CD4-positive, alpha-beta T cell (primary cell): ENCODE measurements around the gene FRMD8. TPM values are rescaled to one million over a fixed set of nuclear protein-coding genes. Genes with fewer than 3 reads are reported as not detected.
A peak's percentile ranks its signal among the peaks of the same experiment; 100 is the strongest.

Experiments
- ATAC-seq: fragments of 200-7000 bp; cut with Tn5 transposase; one replicate; pipeline ENCODE4 v1.10.0; 2022; ENCODE audit warnings: mild to moderate bottlenecking; ENCODE audit not compliant: poor library complexity
- CTCF ChIA-PET: fragments of 350-600 bp; sonication (Branson Sonifier 250); formaldehyde crosslinking; loops from one replicate; lab custom pipeline; 2021; ENCODE audit warnings: antibody characterized with exemption, inconsistent platforms; lab: Charles Lee
- POLR2A ChIA-PET: fragments of 350-600 bp; sonication (Branson Sonifier 250); formaldehyde crosslinking; loops from one replicate; lab custom pipeline; 2021; ENCODE audit warnings: antibody characterized with exemption, inconsistent platforms; lab: Charles Lee
- DNase-seq, 14 experiments: peaks; one replicate each; pipeline ENCODE4 v3.0.0-alpha.2; 2013 to 2020; ENCODE audit warnings: mixed read lengths in 2 of 14
- H3K27ac ChIP-seq, 2 donors: one replicate each; pipeline versions ENCODE4 v1.5.1 to v1.7.0; 2013; ENCODE audit warnings: low read length in 2 of 2, low read depth in 1 of 2, mild to moderate bottlenecking in 1 of 2
- H3K27me3 ChIP-seq, 2 experiments: 1 replicate in 1 of 2; 2 replicates in 1 of 2; pipeline versions ENCODE4 v1.6.1 to v1.7.0; 2013; ENCODE audit warnings: low read length in 2 of 2, control low read depth in 1 of 2, mild to moderate bottlenecking in 1 of 2, moderate library complexity in 1 of 2; ENCODE audit not compliant: insufficient read depth in 2 of 2, control insufficient read depth in 1 of 2
- H3K36me3 ChIP-seq: one replicate; pipeline ENCODE4 v1.6.1; 2013; ENCODE audit warnings: low read length, control low read depth; ENCODE audit not compliant: insufficient read depth
- H3K4me1 ChIP-seq: one replicate; pipeline ENCODE4 v1.6.1; 2013; ENCODE audit warnings: low read length, control low read depth; ENCODE audit not compliant: insufficient read depth
- H3K4me3 ChIP-seq: one replicate; pipeline ENCODE4 v1.5.1; 2013; ENCODE audit warnings: mild to moderate bottlenecking, low read length, moderate library complexity
- H3K9me3 ChIP-seq, 2 experiments: 1 replicate in 1 of 2; 2 replicates in 1 of 2; pipeline versions ENCODE4 v1.6.1 to v1.7.0; 2013; ENCODE audit warnings: low read length in 2 of 2, mild to moderate bottlenecking in 2 of 2, control low read depth in 1 of 2, moderate library complexity in 1 of 2; ENCODE audit not compliant: control insufficient read depth in 1 of 2, insufficient read depth in 1 of 2
- H3K27ac Mint-ChIP-seq: one replicate; pipeline ENCODE4 v1.8.0; 2020; ENCODE audit warnings: mixed read lengths
- H3K27me3 Mint-ChIP-seq: one replicate; pipeline ENCODE4 v1.8.0; 2021; ENCODE audit warnings: mixed read lengths
- H3K36me3 Mint-ChIP-seq: one replicate; pipeline ENCODE4 v1.8.0; 2021; ENCODE audit warnings: low read depth, mixed read lengths
- H3K4me1 Mint-ChIP-seq: one replicate; pipeline ENCODE4 v1.8.0; 2021; ENCODE audit warnings: low read depth, mixed read lengths
- H3K4me3 Mint-ChIP-seq: one replicate; pipeline ENCODE4 v1.8.0; 2020; ENCODE audit warnings: mild to moderate bottlenecking, mixed read lengths
- H3K9me3 Mint-ChIP-seq: one replicate; pipeline ENCODE4 v1.8.0; 2020; ENCODE audit warnings: mixed read lengths
- CTCF ChIP-seq: fragments of 200-600 bp; IDR thresholded peaks from one replicate; pipeline ENCODE4 v1.8.0; 2022; ENCODE audit warnings: antibody characterized with exemption, mild to moderate bottlenecking
- intact Hi-C, 2 experiments: fragments of 100-400 bp; cut with DNase I in 1 of 2; cut with micrococcal nuclease in 1 of 2; formaldehyde crosslinking; loops; one replicate each; pipeline versions ENCODE4 v1.15.1 to v1.9.0; 2023 to 2025; cut with DNase I, micrococcal nuclease
- total RNA-seq, 174 experiments: library from RNA in 2 of 174; stranded (reverse) in 2 of 174; gene quantifications; one replicate each; pipeline ENCODE4 v1.2.3 and lab custom pipeline; 2021 to 2026

Gene FRMD8
- total RNA-seq, 2 experiments from 2014 or later = 19.4 to 25.3 TPM

DNA sequence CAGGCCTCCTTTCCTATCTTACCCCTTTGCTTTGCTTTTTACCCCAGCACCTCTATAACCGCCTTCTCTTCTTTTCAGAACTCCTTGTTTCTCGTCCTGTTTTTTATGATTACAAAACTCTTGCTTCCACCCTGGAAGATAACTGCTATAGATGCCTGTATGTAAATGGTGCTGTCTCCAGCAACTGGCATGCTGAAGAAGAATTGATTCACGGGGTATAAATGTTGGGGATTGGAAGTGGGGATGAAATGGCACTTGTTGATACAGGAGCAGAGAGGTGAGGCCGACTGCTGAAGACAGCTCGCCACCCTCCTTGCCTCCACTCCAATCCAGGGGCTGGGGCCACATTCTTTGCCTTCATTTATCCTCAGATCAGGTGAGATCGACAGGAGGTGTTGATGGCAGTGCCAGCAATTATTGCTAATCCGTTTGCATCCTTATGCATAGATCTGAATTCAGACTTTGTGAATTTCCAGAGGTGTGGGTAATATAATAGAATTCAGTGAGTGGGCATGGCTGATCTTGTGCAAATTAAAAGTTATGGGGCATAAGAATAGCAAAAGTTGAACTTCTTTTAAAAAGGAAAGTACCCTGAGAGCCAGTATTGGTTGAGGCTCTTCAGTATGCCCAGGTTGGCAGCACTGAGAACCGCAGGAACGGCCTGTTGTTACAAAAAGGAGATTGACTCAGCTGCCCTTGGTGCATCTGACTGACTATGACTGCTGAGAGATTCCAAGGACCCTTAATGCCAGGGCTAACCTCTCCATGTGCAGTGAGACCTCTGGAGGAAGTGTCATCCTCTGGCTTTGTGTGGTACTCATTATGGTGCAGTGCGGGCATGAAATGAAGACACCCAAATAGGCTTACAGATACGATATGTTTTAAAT, 41.5 kb downstream of the FRMD8 start:
- Mint-ChIP-seq H3K36me3 (peaks cover 63% of the 10 kb centered on the region), H3K9me3 (no peaks in the 10 kb centered on the region), H3K27ac (peak overlapping the region; percentile 96), H3K4me1 (peaks cover 79% of the 10 kb centered on the region), H3K27me3 (no peaks in the 10 kb centered on the region), H3K4me3 (peak overlapping the region; percentile 92)
- Histone ChIP-seq H3K27ac (peak overlapping the region; percentile 99), H3K4me3 (peak overlapping the region; percentile 86), H3K9me3 (no peaks in the 10 kb centered on the region), H3K4me1 (peaks cover 48% of the 10 kb centered on the region), H3K27me3 (no peaks in the 10 kb centered on the region), H3K36me3 (peaks cover 21% of the 10 kb centered on the region)
- peak in 8 of 14 experiments; percentile 19 to 67 (median 46) for DNase-seq
- ATAC-seq = no peak
- POLR2A ChIA-PET = interaction anchor here (0.9 to 20.7 kb wide), 3 partner anchors 10 to 75 kb away, joined by 4 to 3042 read pairs (median 260); partner anchors contain the start of genes MALAT1 and NEAT1
- TF ChIP-seq CTCF = no peak
- intact Hi-C loops = loop anchor here in 1 of 2 experiments (1.0 kb wide), 1 partner anchor 11 kb away; no protein-coding TSS in a partner anchor
- CTCF ChIA-PET = interaction anchor here (1.8 to 2.2 kb wide), 2 partner anchors 11 to 41 kb away, joined by 4 to 9 read pairs; no protein-coding TSS in a partner anchor

DNA sequence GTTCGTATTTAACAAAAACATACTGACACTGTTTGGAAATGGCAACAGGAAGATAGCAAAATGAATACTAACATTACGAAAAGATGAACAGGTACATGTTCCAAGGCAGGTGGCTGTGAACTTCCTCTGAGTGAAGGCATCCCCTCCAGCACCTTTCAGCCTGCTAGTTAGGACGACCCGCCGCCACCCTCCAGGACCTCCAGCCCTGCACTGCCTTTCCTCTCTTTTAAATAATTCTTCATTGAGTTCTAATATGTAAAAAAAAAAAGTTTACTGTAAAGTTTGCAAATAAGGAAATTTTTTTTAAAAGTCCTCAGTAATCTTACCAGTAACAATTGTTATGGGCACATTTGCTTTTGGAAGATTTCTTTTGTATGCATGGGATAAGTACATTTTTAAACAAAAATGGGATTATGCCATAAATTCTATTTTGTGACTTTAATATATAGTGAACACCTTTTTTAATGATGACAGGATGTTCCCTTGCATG, 42.2 kb downstream of the FRMD8 start:
- no peak for ATAC-seq
- no peak for TF ChIP-seq CTCF
- Histone ChIP-seq H3K36me3 (peaks cover 21% of the 10 kb centered on the region), H3K27me3 (no peaks in the 10 kb centered on the region), H3K9me3 (no peaks in the 10 kb centered on the region), H3K27ac (peak overlapping the region; percentile 99), H3K4me3 (peak overlapping the region; percentile 86), H3K4me1 (peaks cover 44% of the 10 kb centered on the region)
- Mint-ChIP-seq H3K9me3 (no peaks in the 10 kb centered on the region), H3K4me3 (peak overlapping the region; percentile 92), H3K4me1 (peaks cover 84% of the 10 kb centered on the region), H3K27ac (peak overlapping the region; percentile 96), H3K27me3 (no peaks in the 10 kb centered on the region), H3K36me3 (peaks cover 61% of the 10 kb centered on the region)
- peak in 4 of 14 experiments; percentile 39 to 43 (median 42) for DNase-seq
- intact Hi-C loops = loop anchor here in 1 of 2 experiments (1.0 kb wide), 1 partner anchor 11 kb away; no protein-coding TSS in a partner anchor
- ChIA-PET POLR2A (interaction anchor here (0.9 to 20.7 kb wide), 3 partner anchors 11 to 75 kb away, joined by 4 to 3042 read pairs (median 260); partner anchors contain the start of genes MALAT1 and NEAT1), CTCF (interaction anchor here (1.8 to 2.2 kb wide), 2 partner anchors 12 to 40 kb away, joined by 4 to 9 read pairs; no protein-coding TSS in a partner anchor)

DNA sequence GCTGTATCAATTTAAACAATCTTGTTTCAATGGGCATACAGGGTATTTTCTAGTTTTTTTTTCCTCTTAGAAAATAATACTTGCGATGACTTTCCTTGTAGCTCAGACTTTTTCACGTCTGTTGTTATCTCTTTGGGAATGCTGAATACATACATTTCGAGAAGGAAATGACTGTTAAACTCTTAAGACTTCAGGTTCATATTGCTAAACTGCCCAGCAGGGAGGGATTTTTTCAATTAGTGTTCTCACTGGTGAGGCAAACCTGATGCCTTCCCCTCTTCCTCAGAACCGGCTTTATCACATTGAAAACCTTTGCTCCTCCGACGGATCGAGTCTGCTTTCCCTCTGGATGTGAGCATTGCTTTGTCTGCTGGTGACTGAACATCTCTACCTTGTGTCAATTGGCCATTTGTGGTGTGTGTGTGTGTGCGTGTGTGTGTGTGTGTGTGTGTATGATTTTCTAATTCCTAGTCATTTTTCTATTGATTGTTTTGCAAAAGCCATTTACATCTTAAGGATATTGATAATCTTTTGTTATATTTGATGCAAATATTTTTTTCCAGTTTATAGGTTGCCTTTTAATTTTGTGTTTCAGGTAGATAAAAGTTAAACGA, 42.7 kb downstream of the FRMD8 start:
- Mint-ChIP-seq H3K4me1 (peaks cover 88% of the 10 kb centered on the region), H3K9me3 (no peaks in the 10 kb centered on the region), H3K27ac (peak overlapping the region; percentile 96), H3K36me3 (peaks cover 57% of the 10 kb centered on the region), H3K27me3 (no peaks in the 10 kb centered on the region), H3K4me3 (peak overlapping the region; percentile 79)
- H3K27ac ChIP-seq = peak overlapping the region; percentile 91 to 99
- intact Hi-C loops = no loop called here
- POLR2A ChIA-PET = interaction anchor here (0.9 to 20.7 kb wide), 4 partner anchors 12 to 74 kb away, joined by 4 to 3042 read pairs (median 135); partner anchors contain the start of genes MALAT1 and NEAT1
- peaks cover 44% of the 10 kb centered on the region for H3K4me1 ChIP-seq
- DNase-seq (peak in 4 of 14 experiments; percentile 32 to 44 (median 40)), ATAC-seq (no peak)
- no peaks in the 10 kb centered on the region for H3K27me3 ChIP-seq
- no peaks in the 10 kb centered on the region for H3K9me3 ChIP-seq
- CTCF ChIA-PET = interaction anchor here (1.0 to 2.2 kb wide), 3 partner anchors 12 to 40 kb away, joined by 4 to 9 read pairs (median 4); no protein-coding TSS in a partner anchor
- H3K36me3 ChIP-seq = peaks cover 21% of the 10 kb centered on the region
- H3K4me3 ChIP-seq = peak overlapping the region; percentile 86
- TF ChIP-seq CTCF = no peak
